ENCODE results near the gene FAM83D. TPM values are rescaled to one million over a fixed set of nuclear protein-coding genes. Genes with fewer than 3 reads are reported as not detected.

FAM83D gene
- polyA plus RNA-seq, 1 donor from 2014 or later: 0.48 TPM

DNA sequence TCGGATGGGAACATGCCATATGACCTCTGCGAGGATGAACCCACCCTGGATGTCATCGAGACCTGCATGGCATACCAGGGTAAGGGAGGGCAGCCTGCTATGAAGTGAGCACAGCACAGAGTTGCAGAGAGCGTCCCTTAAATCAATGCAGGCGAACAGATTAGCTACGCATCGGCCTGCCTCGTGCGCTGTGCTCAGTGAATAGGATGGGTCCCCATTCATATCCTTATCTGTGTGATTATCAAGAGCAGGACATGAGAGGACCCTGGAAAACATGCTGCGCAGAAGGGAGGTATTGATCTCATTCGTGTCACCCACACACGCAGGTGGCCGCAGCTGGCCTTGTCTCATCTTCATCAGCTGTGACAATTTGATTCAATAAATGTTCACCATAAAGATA lies 25.6 kb upstream of the FAM83D start:
- no peaks in the 10 kb centered on the region for H3K36me3 ChIP-seq (ENCODE audit: insufficient read depth, low read length)
- H3K4me2 ChIP-seq (ENCODE audit: low read length): no peak overlapping the region
- no peaks in the 10 kb centered on the region for H3F3A ChIP-seq (ENCODE audit: insufficient read depth, low read length, poor library complexity, severe bottlenecking)
- peaks cover 5% of the 10 kb centered on the region for H3K27me3 ChIP-seq (ENCODE audit: insufficient read depth, low read depth, low read length)
- H3K9ac ChIP-seq (ENCODE audit: low read length): no peak overlapping the region
- TF ChIP-seq TAF1 (IDR thresholded peaks at IDR 0.05; ENCODE audit: low read depth) (no peak), EP300 (conservative IDR thresholded peaks at IDR 0.05; ENCODE audit: poor library complexity, severe bottlenecking) (no peak), MXI1 (conservative IDR thresholded peaks at IDR 0.05; ENCODE audit: poor library complexity, severe bottlenecking) (no peak), SMC3 (conservative IDR thresholded peaks at IDR 0.05; ENCODE audit: poor library complexity) (no peak), RAD21 (conservative IDR thresholded peaks at IDR 0.05) (no peak), EZH2 (IDR thresholded peaks at IDR 0.05; ENCODE audit: borderline replicate concordance, insufficient read depth, low read length, poor library complexity, severe bottlenecking) (no peak), REST (IDR thresholded peaks at IDR 0.05; ENCODE audit: borderline replicate concordance) (no peak), POLR2AphosphoS5 (IDR thresholded peaks at IDR 0.05) (no peak)
- TF ChIP-seq, protein P1, sequence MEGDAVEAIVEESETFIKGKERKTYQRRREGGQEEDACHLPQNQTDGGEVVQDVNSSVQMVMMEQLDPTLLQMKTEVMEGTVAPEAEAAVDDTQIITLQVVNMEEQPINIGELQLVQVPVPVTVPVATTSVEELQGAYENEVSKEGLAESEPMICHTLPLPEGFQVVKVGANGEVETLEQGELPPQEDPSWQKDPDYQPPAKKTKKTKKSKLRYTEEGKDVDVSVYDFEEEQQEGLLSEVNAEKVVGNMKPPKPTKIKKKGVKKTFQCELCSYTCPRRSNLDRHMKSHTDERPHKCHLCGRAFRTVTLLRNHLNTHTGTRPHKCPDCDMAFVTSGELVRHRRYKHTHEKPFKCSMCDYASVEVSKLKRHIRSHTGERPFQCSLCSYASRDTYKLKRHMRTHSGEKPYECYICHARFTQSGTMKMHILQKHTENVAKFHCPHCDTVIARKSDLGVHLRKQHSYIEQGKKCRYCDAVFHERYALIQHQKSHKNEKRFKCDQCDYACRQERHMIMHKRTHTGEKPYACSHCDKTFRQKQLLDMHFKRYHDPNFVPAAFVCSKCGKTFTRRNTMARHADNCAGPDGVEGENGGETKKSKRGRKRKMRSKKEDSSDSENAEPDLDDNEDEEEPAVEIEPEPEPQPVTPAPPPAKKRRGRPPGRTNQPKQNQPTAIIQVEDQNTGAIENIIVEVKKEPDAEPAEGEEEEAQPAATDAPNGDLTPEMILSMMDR (IDR thresholded peaks at IDR 0.05; ENCODE audit: poor library complexity, severe bottlenecking): no peak
- no peaks in the 10 kb centered on the region for H4K20me1 ChIP-seq (ENCODE audit: insufficient read depth)
- no peaks in the 10 kb centered on the region for H3K79me2 ChIP-seq (replicated peaks; ENCODE audit: insufficient read depth, low read length)
- H2AFZ ChIP-seq (ENCODE audit: low read depth, low read length): no peak overlapping the region
- no peaks in the 10 kb centered on the region for H3K9me2 ChIP-seq (ENCODE audit: insufficient read depth, low read length)
- no peak overlapping the region for H3K27ac ChIP-seq (ENCODE audit: low read length)
- H3K9me3 ChIP-seq (ENCODE audit: low read length): no peaks in the 10 kb centered on the region
- no peak overlapping the region for H3K4me3 ChIP-seq (ENCODE audit: low read length)

- no peak overlapping the region for H2AFZ ChIP-seq (ENCODE audit: low read depth, low read length)
- H3F3A ChIP-seq (ENCODE audit: insufficient read depth, low read length, poor library complexity, severe bottlenecking): no peaks in the 10 kb centered on the region
- H3K79me2 ChIP-seq (replicated peaks; ENCODE audit: insufficient read depth, low read length): no peaks in the 10 kb centered on the region
- no peaks in the 10 kb centered on the region for H3K27me3 ChIP-seq (ENCODE audit: insufficient read depth, low read depth, low read length)
- H3K27ac ChIP-seq (ENCODE audit: low read length): no peak overlapping the region
- no peaks in the 10 kb centered on the region for H3K9me3 ChIP-seq (ENCODE audit: low read length)
- no peak overlapping the region for H3K4me3 ChIP-seq (ENCODE audit: low read length)
- no peaks in the 10 kb centered on the region for H4K20me1 ChIP-seq (ENCODE audit: insufficient read depth)
- TF ChIP-seq POLR2AphosphoS5 (IDR thresholded peaks at IDR 0.05) (no peak), REST (IDR thresholded peaks at IDR 0.05; ENCODE audit: borderline replicate concordance) (no peak), MXI1 (conservative IDR thresholded peaks at IDR 0.05; ENCODE audit: poor library complexity, severe bottlenecking) (no peak), RAD21 (conservative IDR thresholded peaks at IDR 0.05) (no peak), TAF1 (IDR thresholded peaks at IDR 0.05; ENCODE audit: low read depth) (no peak), EP300 (conservative IDR thresholded peaks at IDR 0.05; ENCODE audit: poor library complexity, severe bottlenecking) (no peak), SMC3 (conservative IDR thresholded peaks at IDR 0.05; ENCODE audit: poor library complexity) (no peak), EZH2 (IDR thresholded peaks at IDR 0.05; ENCODE audit: borderline replicate concordance, insufficient read depth, low read length, poor library complexity, severe bottlenecking) (no peak)
- TF ChIP-seq, protein P1 (IDR thresholded peaks at IDR 0.05; ENCODE audit: poor library complexity, severe bottlenecking): no peak
- H3K9ac ChIP-seq (ENCODE audit: low read length): no peak overlapping the region
- no peaks in the 10 kb centered on the region for H3K36me3 ChIP-seq (ENCODE audit: insufficient read depth, low read length)
- H3K9me2 ChIP-seq (ENCODE audit: insufficient read depth, low read length): no peaks in the 10 kb centered on the region
- no peak overlapping the region for H3K4me2 ChIP-seq (ENCODE audit: low read length)
These were observed 23.6 kb upstream of the FAM83D start for GRCh38 chr20:38902601-38903000.
